Neuronal stem cell (in vitro differentiated cells): ENCODE data around the gene IFNE.

Source experiments
- DNase-seq: peaks from one replicate; pipeline ENCODE4 v3.0.0-alpha.2; 2013; ENCODE audit warnings: low spot score
- H2AFZ ChIP-seq: one replicate; pipeline ENCODE4 v1.6.1; 2013; ENCODE audit warnings: mild to moderate bottlenecking, low read length, inconsistent platforms
- H2AK5ac ChIP-seq: 2 replicates; pipeline ENCODE4 v1.6.1; 2013; ENCODE audit warnings: low read depth, mild to moderate bottlenecking, inconsistent platforms, low read length, moderate library complexity, mixed read lengths
- H2BK120ac ChIP-seq: 2 replicates; pipeline ENCODE4 v1.6.1; 2013; ENCODE audit warnings: low read depth, mild to moderate bottlenecking, inconsistent platforms, low read length, moderate library complexity, mixed read lengths
- H2BK12ac ChIP-seq: one replicate; pipeline ENCODE4 v1.6.1; 2013; ENCODE audit warnings: low read length, inconsistent platforms
- H2BK15ac ChIP-seq: 2 replicates; pipeline ENCODE4 v1.6.1; 2013; ENCODE audit warnings: mild to moderate bottlenecking, low read length, inconsistent platforms, mixed read lengths
- H2BK5ac ChIP-seq: one replicate; pipeline ENCODE4 v1.6.1; 2013; ENCODE audit warnings: inconsistent platforms, mild to moderate bottlenecking, low read length, moderate library complexity
- H3K14ac ChIP-seq: one replicate; pipeline ENCODE4 v1.6.1; 2013; ENCODE audit warnings: low read length, inconsistent platforms
- H3K18ac ChIP-seq: 2 replicates; pipeline ENCODE4 v1.6.1; 2013; ENCODE audit warnings: low read length, inconsistent platforms
- H3K23ac ChIP-seq: 2 replicates; pipeline ENCODE4 v1.6.1; 2013; ENCODE audit warnings: low read depth, mild to moderate bottlenecking, mixed read lengths, low read length, inconsistent platforms; ENCODE audit not compliant: poor library complexity
- H3K27ac ChIP-seq: replicated peaks from 3 replicates; pipeline ENCODE4 v1.5.1; 2013; ENCODE audit warnings: low read length, inconsistent platforms
- H3K27me3 ChIP-seq, 3 experiments: 2 replicates each; pipeline ENCODE4 v1.6.1; 2013; ENCODE audit warnings: low read length in 3 of 3, mild to moderate bottlenecking in 2 of 3, inconsistent platforms in 1 of 3, low read depth in 1 of 3, mixed read lengths in 1 of 3, moderate library complexity in 1 of 3; ENCODE audit not compliant: control insufficient read depth in 3 of 3, insufficient read depth in 3 of 3
- H3K36me3 ChIP-seq, 2 donors: replicated peaks in 1 of 2; 2 replicates each; pipeline ENCODE4 v1.6.1; 2013; ENCODE audit warnings: low read length in 2 of 2; ENCODE audit not compliant: control insufficient read depth in 2 of 2, insufficient read depth in 2 of 2
- H3K4ac ChIP-seq: 2 replicates; pipeline ENCODE4 v1.6.1; 2013; ENCODE audit warnings: inconsistent platforms, mild to moderate bottlenecking, low read length, moderate library complexity
- H3K4me1 ChIP-seq, 2 donors: 1 replicate in 1 of 2; 2 replicates in 1 of 2; pipeline ENCODE4 v1.6.1; 2013; ENCODE audit warnings: low read length in 2 of 2, low read depth in 1 of 2; ENCODE audit not compliant: control insufficient read depth in 2 of 2, insufficient read depth in 1 of 2
- H3K4me2 ChIP-seq: one replicate; pipeline ENCODE4 v1.6.1; 2013; ENCODE audit warnings: mild to moderate bottlenecking, low read length, inconsistent platforms; ENCODE audit not compliant: insufficient read depth, poor library complexity, severe bottlenecking
- H3K4me3 ChIP-seq, 2 donors: 2 replicates each; pipeline ENCODE4 v1.5.1; 2013; ENCODE audit warnings: low read length in 2 of 2, mild to moderate bottlenecking in 2 of 2, inconsistent platforms in 1 of 2, moderate library complexity in 1 of 2
- H3K79me1 ChIP-seq: one replicate; pipeline ENCODE4 v1.6.1; 2013; ENCODE audit warnings: low read depth, mild to moderate bottlenecking, inconsistent platforms, low read length, moderate library complexity
- H3K9ac ChIP-seq: one replicate; pipeline ENCODE4 v1.6.1; 2013; ENCODE audit warnings: mild to moderate bottlenecking, low read depth, low read length, inconsistent platforms; ENCODE audit not compliant: poor library complexity
- H3K9me3 ChIP-seq, 2 donors: replicated peaks in 1 of 2; 2 replicates each; pipeline versions ENCODE3 to v1.6.1; 2013; ENCODE audit warnings: low read length in 2 of 2, mild to moderate bottlenecking in 2 of 2, inconsistent platforms in 1 of 2, low read depth in 1 of 2, mixed read lengths in 1 of 2, moderate library complexity in 1 of 2; ENCODE audit not compliant: control insufficient read depth in 2 of 2, insufficient read depth in 1 of 2
- H4K8ac ChIP-seq: one replicate; pipeline ENCODE4 v1.6.1; 2013; ENCODE audit warnings: low read depth, mild to moderate bottlenecking, inconsistent platforms, low read length, moderate library complexity
- H4K91ac ChIP-seq: one replicate; pipeline ENCODE4 v1.6.1; 2013; ENCODE audit warnings: low read length, low read depth, mild to moderate bottlenecking, inconsistent platforms; ENCODE audit not compliant: poor library complexity
- WGBS, 2 donors: extraction: QIAGEN DNeasy Blood & Tissue Kit; methylation state at CpG; one replicate each; pipeline ENCODE4 v1.1.7; 2013; ENCODE audit warnings: missing lambda C conversion rate in 2 of 2, mixed read lengths in 1 of 2; ENCODE audit not compliant: insufficient read length in 2 of 2, insufficient replicate concordance in 1 of 2; ENCODE audit errors: extremely low coverage in 2 of 2; 5-methylcytosine and 5-hydroxymethylcytosine counted together

Gene IFNE

DNA sequence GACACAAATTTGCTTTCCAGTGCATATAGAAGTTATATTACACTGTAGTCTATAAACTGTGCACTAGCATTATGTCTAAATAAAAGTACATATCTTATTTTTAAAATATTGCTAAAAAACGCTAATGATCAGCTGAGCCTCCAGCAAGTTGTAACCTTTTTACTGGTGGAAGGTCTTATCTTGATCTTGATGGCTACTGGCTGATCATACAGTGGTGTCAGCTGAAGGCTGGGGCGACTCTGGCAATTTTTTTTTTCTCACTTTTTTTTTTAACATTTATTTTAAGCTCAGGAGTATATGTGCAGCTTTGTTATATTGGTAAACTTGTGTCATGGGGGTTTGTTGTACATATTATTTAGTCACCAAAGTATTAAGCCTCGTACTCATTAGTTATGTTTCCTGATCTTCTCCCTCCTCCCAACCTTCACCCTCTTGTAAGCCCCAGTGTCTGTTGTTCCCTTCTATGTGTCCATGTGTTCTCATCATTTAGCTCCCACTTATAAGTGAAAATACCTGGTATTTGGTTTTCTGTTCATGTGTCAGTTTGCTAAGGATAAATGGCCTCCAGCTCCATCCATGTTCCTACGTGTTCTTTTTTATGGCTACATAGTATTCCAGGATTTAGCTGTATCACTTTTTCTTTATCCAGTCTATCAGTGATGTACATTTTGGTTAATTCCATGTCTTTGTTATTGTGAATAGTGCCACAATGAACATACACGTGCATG lies 38.6 kb upstream of the IFNE start:
- Histone ChIP-seq H3K27ac (no peak overlapping the region), H3K18ac (no peak overlapping the region), H3K36me3 (no peaks in the 10 kb centered on the region), H4K8ac (no peak overlapping the region), H2AFZ (no peak overlapping the region), H3K9me3 (no peaks in the 10 kb centered on the region), H3K27me3 (no peaks in the 10 kb centered on the region), H2BK120ac (no peak overlapping the region), H2BK5ac (no peak overlapping the region), H2BK12ac (no peak overlapping the region), H3K14ac (no peak overlapping the region), H3K23ac (no peak overlapping the region), H3K4me1 (no peaks in the 10 kb centered on the region), H2BK15ac (no peak overlapping the region), H3K4me2 (no peak overlapping the region), H2AK5ac (no peak overlapping the region), H4K91ac (no peak overlapping the region), H3K4ac (no peak overlapping the region), H3K4me3 (no peak overlapping the region), H3K9ac (no peak overlapping the region), H3K79me1 (no peaks in the 10 kb centered on the region)
- no CpG with 5 or more reads among the region's 5 CpGs for WGBS, 2 donors
- DNase-seq: no peak

DNA sequence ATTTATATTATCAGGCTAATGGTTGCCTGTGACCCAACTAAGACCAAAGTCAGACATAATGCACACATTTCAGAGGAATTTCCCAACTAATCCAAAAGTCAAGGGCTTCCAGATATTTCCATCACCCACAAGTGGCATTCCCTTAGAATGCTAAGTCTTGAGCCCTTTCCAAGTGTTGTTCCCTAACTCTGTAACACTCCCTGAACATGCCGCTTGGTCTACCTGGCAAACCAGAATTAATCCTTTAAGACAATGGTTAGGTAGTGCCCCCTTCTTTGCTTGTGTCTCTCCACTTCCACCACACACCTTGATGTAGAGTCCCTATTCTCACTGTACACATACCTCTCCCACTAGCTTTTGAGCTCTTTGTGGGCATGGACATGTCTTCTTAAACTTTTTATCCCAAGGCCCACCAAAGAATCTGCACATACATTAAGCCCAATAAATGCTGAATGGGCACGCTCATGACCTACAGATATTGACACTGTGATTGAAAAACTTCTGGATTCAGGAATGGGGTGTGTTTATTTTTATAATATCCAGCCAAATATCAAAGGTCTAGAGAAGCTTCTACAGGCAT lies 37.8 kb upstream of the IFNE start:
- Histone ChIP-seq H3K79me1 (no peaks in the 10 kb centered on the region), H2BK12ac (no peak overlapping the region), H3K36me3 (no peaks in the 10 kb centered on the region), H2BK120ac (no peak overlapping the region), H3K27me3 (no peaks in the 10 kb centered on the region), H3K4me3 (no peak overlapping the region), H3K4me1 (no peaks in the 10 kb centered on the region), H3K18ac (no peak overlapping the region), H2AK5ac (no peak overlapping the region), H2BK15ac (no peak overlapping the region), H3K4ac (no peak overlapping the region), H3K14ac (no peak overlapping the region), H3K23ac (no peak overlapping the region), H3K9ac (no peak overlapping the region), H4K91ac (no peak overlapping the region), H2BK5ac (no peak overlapping the region), H3K4me2 (no peak overlapping the region), H3K27ac (no peak overlapping the region), H3K9me3 (no peaks in the 10 kb centered on the region), H4K8ac (no peak overlapping the region), H2AFZ (no peak overlapping the region)
- DNase-seq: no peak
- WGBS, 2 donors: no CpG with 5 or more reads among the region's 2 CpGs

DNA sequence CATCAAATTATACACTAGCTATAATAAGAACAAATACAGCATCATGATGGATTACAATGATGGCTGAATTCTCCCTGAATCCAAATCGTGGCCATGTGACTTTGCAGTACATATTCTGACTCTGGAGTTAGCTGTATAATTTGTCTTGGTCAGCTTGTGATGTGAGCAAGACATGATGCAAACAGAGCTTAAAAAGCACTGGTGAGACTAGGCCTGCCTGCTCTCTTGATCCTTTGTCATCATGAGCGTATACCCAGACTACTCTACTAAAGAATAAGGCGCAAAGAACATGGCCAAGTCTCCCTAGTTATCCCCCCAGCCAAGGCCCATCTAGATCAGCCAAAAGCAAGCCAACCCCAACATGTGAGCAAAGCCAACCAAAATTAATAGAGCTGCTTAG lies 34.7 kb upstream of the IFNE start:
- Histone ChIP-seq H3K27ac (no peak overlapping the region), H3K27me3 (no peaks in the 10 kb centered on the region), H3K9ac (no peak overlapping the region), H2BK5ac (no peak overlapping the region), H3K4me1 (no peaks in the 10 kb centered on the region), H3K79me1 (no peaks in the 10 kb centered on the region), H3K14ac (no peak overlapping the region), H3K4ac (no peak overlapping the region), H3K36me3 (no peaks in the 10 kb centered on the region), H3K4me3 (no peak overlapping the region), H4K8ac (no peak overlapping the region), H2BK120ac (no peak overlapping the region), H2AK5ac (no peak overlapping the region), H3K18ac (no peak overlapping the region), H2AFZ (no peak overlapping the region), H3K23ac (no peak overlapping the region), H3K4me2 (no peak overlapping the region), H3K9me3 (no peaks in the 10 kb centered on the region), H4K91ac (no peak overlapping the region), H2BK15ac (no peak overlapping the region), H2BK12ac (no peak overlapping the region)
- DNase-seq: no peak
- WGBS, 2 donors: no CpG with 5 or more reads among the region's 3 CpGs

DNA sequence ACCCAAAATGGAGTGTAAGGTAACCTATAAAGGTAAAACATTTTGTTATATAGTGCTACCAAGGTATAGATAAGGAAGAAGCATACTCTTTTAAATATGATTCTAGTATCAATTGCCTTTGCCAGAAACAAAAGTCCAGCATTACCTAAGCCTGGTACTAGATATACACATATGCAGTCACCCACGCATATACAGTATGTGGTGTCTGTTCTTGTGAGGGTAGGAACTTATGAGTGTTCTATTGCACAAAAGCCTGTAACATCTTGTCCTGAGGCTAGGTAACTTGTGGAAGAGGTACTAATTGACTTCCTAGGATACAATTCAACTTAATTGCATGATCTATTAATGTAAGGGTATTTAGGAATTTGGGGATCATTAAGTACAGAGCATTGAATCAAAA lies 31.3 kb upstream of the IFNE start:
- no peak overlapping the region for H2AFZ ChIP-seq
- no peaks in the 10 kb centered on the region for H3K79me1 ChIP-seq
- H3K36me3 ChIP-seq: no peaks in the 10 kb centered on the region
- no peaks in the 10 kb centered on the region for H3K9me3 ChIP-seq
- H3K4ac ChIP-seq: no peak overlapping the region
- H4K8ac ChIP-seq: no peak overlapping the region
- H3K9ac ChIP-seq: no peak overlapping the region
- H3K14ac ChIP-seq: no peak overlapping the region
- no peak overlapping the region for H3K18ac ChIP-seq
- H4K91ac ChIP-seq: no peak overlapping the region
- no peak for DNase-seq
- H3K4me1 ChIP-seq: no peaks in the 10 kb centered on the region
- no peak overlapping the region for H2AK5ac ChIP-seq
- H3K27ac ChIP-seq: no peak overlapping the region
- H3K4me2 ChIP-seq: no peak overlapping the region
- no peak overlapping the region for H3K4me3 ChIP-seq
- no peak overlapping the region for H2BK120ac ChIP-seq
- no CpG with 5 or more reads among the region's 1 CpG for WGBS, 2 donors
- no peaks in the 10 kb centered on the region for H3K27me3 ChIP-seq
- no peak overlapping the region for H2BK15ac ChIP-seq
- H2BK5ac ChIP-seq: no peak overlapping the region
- no peak overlapping the region for H3K23ac ChIP-seq
- H2BK12ac ChIP-seq: no peak overlapping the region
